Activated gamma-delta T cell (primary cell): ENCODE measurements around the gene C1orf105.

Source experiments
- DNase-seq: peaks from one replicate; lab custom pipeline; 2025; lab: John Stamatoyannopoulos, UW

Gene C1orf105

GRCh38 chr1:172457479-172458130 is 37.1 kb downstream of the C1orf105 start:
- DNase-seq: no peak

DNA sequence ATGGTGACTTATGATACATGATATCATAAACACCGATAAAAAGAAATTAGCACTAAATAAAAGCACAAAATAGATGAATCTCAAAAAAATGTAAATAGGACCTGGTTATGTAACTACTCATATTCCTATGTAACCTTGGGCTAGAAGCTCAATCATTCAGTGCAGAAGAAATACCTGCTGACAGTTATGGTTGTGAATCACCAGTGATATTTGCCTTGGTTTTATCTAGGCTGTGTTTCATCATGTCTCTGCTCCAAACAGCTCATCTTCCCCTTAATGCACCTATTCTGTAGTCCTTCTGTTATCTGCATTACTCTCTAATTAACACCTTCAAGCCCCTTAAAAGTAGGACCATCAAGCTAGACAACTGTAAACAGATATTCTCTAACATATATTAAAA is 39.7 kb downstream of the C1orf105 start:
- DNase-seq: no peak

- DNase-seq: no peak
Observed at GRCh38 chr1:172460887-172461315, 40.4 kb downstream of the C1orf105 start.

- no peak for DNase-seq
Observed at GRCh38 chr1:172465617-172466016, 45.1 kb downstream of the C1orf105 start.

GRCh38 chr1:172466795-172467407 is 46.4 kb downstream of the C1orf105 start:
- no peak for DNase-seq

- DNase-seq: no peak
Observed at GRCh38 chr1:172467446-172467845, 47.0 kb downstream of the C1orf105 start.

DNA sequence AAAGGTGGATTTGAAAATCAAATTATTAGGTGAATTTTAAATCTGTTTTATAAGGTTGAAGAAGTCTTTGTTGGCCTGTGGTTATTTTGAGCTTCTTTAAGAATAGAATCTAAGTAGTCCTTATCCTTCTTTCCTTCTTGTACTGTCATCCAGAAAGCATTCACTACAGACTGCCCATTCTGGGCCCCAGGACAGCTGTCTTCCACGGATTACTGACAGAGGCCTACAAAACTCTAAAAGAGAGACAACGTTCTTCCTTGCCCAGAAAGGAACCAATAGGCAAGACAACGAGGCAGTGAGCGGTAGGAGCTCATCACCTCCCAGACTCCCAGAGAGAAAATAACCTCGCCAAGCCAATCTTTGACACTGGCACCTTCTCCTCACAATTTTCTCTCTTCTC is 47.8 kb downstream of the C1orf105 start:
- no peak for DNase-seq

DNA sequence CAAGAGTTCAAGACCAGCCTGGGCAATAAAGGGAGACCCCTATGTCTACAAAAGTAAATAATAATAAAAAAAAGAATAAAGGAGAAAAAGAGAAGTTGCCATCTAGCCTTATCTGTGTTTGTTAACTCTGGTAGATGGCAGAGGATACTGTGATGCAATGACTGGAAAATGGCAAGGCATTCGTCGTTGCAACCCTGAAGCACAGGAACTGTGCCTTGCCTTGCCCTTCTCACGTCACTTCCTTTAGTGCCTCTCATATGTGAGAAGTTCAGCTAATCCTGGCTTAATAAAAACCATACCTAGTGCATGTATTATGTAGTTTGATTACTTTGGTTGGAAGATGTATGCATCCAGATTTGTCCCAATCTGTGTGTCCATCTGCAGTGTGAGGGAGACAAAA is 49.2 kb downstream of the C1orf105 start:
- no peak for DNase-seq

- no peak for DNase-seq
Observed at GRCh38 chr1:172470149-172470548, 49.7 kb downstream of the C1orf105 start.

- DNase-seq: no peak
Observed at GRCh38 chr1:172471666-172472065, 51.2 kb downstream of the C1orf105 start.

DNA sequence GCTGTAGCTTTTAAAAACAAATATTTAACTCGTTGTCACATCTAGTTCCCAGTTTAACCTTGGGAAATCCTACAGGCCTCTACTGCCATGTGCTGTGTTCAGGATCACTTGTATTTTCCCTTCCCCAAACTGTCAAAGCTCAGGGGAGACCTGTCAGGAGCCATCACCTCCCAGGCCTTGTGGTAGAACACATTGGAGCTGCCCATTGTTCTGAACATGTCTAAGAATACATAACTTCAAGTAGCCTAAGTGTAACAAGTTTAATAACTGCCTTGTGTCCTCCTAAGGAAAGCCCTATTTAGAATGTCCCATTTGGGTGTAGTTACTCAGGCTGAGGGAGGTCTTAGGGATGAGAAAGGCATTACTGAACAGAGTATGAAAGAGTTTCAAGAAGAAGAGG is 52.0 kb downstream of the C1orf105 start:
- DNase-seq: no peak

DNA sequence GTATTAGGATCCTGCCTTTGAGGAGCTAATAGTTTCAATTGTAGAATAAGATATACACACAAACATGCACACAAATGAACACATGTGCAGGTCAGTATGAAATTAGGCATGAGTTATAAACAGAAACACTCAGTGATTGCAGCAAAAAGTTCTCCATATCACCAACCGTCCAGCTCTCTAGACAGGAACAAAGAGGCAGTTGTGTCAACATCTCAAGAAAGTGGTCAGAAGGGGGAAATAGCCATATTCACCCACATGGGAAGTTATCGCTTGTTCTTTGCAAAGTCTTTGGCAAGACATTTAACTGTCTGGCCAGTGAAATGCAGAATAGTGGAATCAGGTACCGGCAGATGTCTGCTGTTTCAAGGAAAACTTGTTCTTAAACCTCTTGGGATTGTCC is 52.8 kb downstream of the C1orf105 start:
- no peak for DNase-seq

DNA sequence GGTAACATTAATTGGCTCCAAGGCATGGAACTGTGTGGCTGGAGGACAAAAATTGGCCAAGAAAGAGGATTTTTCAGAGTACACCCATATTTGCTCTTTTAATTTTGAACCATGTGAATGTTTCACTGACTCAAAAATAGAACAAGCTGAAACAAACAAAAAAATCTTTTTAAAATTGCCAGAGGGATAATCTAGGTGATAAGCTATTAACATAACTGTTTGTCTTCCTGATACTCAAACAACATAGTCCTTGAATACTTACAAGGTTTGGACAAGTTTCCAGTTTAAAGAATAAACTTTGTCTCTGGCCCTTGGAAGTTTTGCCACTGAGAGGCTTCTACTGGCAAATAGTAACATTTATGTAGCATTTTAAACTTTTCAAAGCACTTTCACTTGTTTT is 53.4 kb downstream of the C1orf105 start:
- no peak for DNase-seq

DNA sequence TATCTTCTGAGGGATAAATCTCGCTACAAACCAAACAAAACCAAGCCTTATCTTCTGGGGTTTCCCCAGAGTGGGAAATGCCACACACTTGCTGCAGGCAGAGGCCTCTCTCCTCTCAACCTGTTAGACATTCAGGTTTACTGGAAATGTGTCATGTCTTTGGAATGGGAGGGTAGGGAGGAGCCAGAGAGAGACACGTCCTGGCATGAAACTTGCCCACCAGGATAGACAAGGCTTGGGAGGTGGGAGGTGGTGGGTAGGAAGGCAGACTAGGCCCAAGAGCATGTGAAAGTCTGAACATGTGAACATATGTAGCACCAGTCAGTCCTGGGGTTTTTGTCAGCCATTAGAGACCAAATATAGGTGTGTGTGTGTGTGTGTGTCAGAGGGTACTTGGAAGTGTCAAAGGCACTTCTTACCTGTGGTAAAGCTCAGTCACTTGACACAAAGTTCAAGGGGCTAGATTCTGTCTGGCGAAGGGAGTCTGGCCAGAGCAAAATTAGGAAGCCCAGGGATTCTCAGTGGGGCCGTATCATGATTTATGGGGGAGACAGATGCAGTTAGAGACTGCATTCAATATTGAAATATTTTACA is 55.8 kb downstream of the C1orf105 start:
- no peak for DNase-seq

DNA sequence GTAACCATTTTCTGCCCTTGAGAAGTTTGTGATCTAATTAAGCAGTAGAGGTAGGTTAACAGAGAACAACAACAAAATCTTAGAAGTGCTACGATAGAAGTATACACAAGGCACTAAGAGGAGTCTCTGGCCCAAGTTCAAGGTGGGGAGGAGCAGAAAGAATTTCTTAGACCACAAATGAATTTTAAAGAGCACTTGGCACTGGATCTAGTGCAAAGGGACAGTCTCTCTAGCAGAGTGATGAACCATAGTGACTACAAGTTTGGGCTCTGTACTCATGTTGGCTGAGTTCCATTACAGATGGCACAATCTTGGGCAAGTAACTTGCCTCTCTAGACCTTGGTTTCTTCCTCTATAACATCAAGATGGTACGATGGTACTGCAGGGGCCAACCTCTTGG is 56.7 kb downstream of the C1orf105 start:
- no peak for DNase-seq

GRCh38 chr1:172477741-172478140 is 57.3 kb downstream of the C1orf105 start:
- DNase-seq: no peak

GRCh38 chr1:172478485-172478884 is 58.0 kb downstream of the C1orf105 start:
- DNase-seq: no peak

DNA sequence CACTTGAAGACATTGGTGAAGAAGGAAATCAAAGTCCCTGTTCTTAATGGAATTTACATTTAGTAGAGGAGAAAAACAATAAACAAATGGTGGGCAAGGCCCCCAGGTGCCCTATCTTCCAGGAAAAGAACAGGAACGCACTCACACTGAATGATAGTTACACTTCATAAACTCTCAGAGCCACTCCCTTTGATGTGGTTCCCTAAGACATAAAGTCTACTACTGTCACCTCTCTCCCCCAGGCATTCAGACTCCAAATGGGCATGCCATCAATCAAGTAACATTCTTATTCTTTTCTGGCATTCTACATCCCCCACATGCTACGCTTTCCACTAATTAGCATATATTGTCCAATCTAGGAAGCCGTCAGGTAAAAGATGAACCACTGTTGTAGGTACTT is 59.9 kb downstream of the C1orf105 start:
- DNase-seq: no peak

- no peak for DNase-seq
Observed at GRCh38 chr1:172482044-172482443, 61.6 kb downstream of the C1orf105 start.

DNA sequence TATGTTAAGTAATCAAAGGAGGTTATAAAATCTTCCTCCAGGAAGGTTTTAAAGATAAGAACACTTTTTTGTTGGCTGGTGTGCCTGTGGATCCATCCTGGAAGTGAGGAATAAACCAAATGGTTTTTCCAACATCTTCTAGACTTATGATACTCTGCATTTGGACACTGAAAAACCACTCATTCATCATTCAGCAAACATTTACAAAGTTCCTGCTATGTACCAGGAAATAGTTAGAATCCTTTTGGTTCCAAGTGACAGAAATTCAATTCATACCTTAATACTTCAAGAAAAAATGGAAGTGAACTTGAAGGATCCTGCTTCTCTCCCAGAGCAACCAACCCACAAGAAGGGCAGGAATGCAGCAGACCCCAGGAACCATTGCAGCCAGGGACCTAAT is 63.0 kb downstream of the C1orf105 start:
- no peak for DNase-seq

GRCh38 chr1:172484252-172484651 is 63.8 kb downstream of the C1orf105 start:
- no peak for DNase-seq

DNA sequence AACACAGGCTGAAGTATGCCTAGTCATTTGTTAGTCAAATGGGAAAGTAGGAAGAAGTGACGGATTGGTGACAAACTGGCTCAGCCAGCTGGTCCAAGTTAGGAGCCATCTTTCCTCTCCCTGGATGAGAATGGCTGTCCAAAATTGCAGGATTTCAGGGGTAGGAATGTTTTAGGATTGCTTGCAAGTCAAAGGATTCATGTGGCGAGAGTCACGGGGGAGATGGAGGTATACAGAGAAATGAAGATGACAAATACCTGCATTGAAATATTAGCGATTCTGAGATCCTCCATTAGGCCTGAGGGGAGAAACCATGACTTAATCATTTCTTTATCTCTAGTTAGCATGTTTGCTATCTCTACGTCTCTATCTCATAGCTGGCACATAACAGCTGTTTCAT is 65.1 kb downstream of the C1orf105 start:
- DNase-seq: no peak

DNA sequence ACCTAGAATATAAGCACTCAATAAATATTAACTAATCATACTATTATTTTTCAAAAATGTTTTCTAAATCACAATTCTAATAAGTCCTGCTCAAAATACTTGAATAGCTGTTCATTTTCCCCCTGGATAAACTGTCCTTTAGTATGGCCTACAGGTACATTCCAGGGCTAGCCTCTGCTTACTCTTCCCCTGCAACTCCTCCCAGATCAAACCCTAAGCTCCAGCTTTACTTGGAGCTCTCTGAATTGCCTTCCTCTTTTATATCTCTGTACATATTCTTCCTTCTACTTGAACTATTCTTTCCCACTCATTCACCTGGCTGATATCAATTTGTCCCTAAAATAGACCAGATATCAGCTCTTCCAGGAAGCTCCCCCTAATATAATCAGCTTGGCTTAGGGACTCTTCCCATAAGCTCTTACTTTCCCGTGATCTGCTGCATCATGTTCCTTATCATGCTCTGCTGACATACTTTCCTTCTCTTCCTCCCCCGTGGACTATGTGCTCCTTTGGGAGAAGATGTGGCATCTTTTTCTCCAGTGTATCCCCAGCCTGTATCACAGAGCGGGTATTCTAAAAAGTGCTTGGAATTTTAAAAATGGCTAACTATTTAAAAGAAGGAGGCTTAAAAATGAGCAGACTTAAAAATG is 66.4 kb downstream of the C1orf105 start:
- no peak for DNase-seq
